WTC11 (cell line): ENCODE measurements around the gene XRCC1. TPM values are rescaled to one million over a fixed set of nuclear protein-coding genes. Genes with fewer than 3 reads are reported as not detected.
A peak's percentile ranks its signal among the peaks of the same experiment; 100 is the strongest.

Experiments
- AFF4 ChIP-seq: sonication (generic); formaldehyde crosslinking; IDR thresholded peaks from 2 replicates; pipeline ENCODE4 v1.8.1; 2023; ENCODE audit warnings: mild to moderate bottlenecking, missing genetic modification reagents, borderline replicate concordance
- ATF1 ChIP-seq: sonication (generic); formaldehyde crosslinking; IDR thresholded peaks from 2 replicates; pipeline ENCODE4 v1.8.1; 2023; ENCODE audit warnings: mild to moderate bottlenecking, moderate library complexity, missing genetic modification reagents
- CBFB ChIP-seq: sonication (generic); formaldehyde crosslinking; IDR thresholded peaks from 2 replicates; pipeline ENCODE4 v1.8.1; 2022; ENCODE audit warnings: mild to moderate bottlenecking, low read depth, missing genetic modification reagents
- CREM ChIP-seq: sonication (generic); formaldehyde crosslinking; IDR thresholded peaks from 2 replicates; pipeline ENCODE4 v1.8.1; 2022; ENCODE audit warnings: mild to moderate bottlenecking, missing genetic modification reagents, moderate library complexity
- ELF4 ChIP-seq: sonication (generic); formaldehyde crosslinking; IDR thresholded peaks from 2 replicates; pipeline ENCODE4 v1.8.1; 2022; ENCODE audit warnings: low read depth, mild to moderate bottlenecking, moderate library complexity, missing genetic modification reagents
- EMX1 ChIP-seq: fragments of 250-450 bp; sonication (Bioruptor Pico); IDR thresholded peaks from 2 replicates; pipeline ENCODE4 v1.8.0; 2021; ENCODE audit warnings: mild to moderate bottlenecking
- FOXJ3 ChIP-seq: sonication (generic); formaldehyde crosslinking; IDR thresholded peaks from 2 replicates; pipeline ENCODE4 v1.9.0; 2021; ENCODE audit warnings: missing genetic modification reagents, mild to moderate bottlenecking, borderline replicate concordance
- FOXK1 ChIP-seq: sonication (generic); formaldehyde crosslinking; IDR thresholded peaks from 2 replicates; pipeline ENCODE4 v1.8.0; 2022; ENCODE audit warnings: mild to moderate bottlenecking, moderate library complexity, missing genetic modification reagents
- GABPB1 ChIP-seq: sonication (generic); formaldehyde crosslinking; IDR thresholded peaks from 2 replicates; pipeline ENCODE4 v1.8.1; 2023; ENCODE audit warnings: mild to moderate bottlenecking, missing genetic modification reagents
- GTF2I ChIP-seq: fragments of 250-450 bp; sonication (Bioruptor Pico); conservative IDR thresholded peaks from 2 replicates; pipeline ENCODE4 v1.4.0; 2021; ENCODE audit warnings: mild to moderate bottlenecking
- KAT7 ChIP-seq: sonication (generic); formaldehyde crosslinking; IDR thresholded peaks from 2 replicates; pipeline ENCODE4 v1.8.1; 2023; ENCODE audit warnings: missing genetic modification reagents, mild to moderate bottlenecking, borderline replicate concordance
- NFATC4 ChIP-seq: fragments of 250-450 bp; sonication (Bioruptor Pico); IDR thresholded peaks from 2 replicates; pipeline ENCODE4 v1.9.0; 2021; ENCODE audit warnings: mild to moderate bottlenecking
- NR1H2 ChIP-seq: sonication (generic); formaldehyde crosslinking; IDR thresholded peaks from 2 replicates; pipeline ENCODE4 v1.9.0; 2021; ENCODE audit warnings: mild to moderate bottlenecking, moderate library complexity, missing genetic modification reagents
- RORB ChIP-seq: fragments of 250-450 bp; sonication (Bioruptor Pico); IDR thresholded peaks from 2 replicates; pipeline ENCODE4 v1.9.0; 2021; ENCODE audit warnings: mild to moderate bottlenecking
- SMAD4 ChIP-seq: sonication (generic); formaldehyde crosslinking; IDR thresholded peaks from 2 replicates; pipeline ENCODE4 v1.8.0; 2022; ENCODE audit warnings: mild to moderate bottlenecking, missing genetic modification reagents
- SOX15 ChIP-seq: fragments of 250-450 bp; sonication (Bioruptor Pico); IDR thresholded peaks from 2 replicates; pipeline ENCODE4 v1.9.0; 2021; ENCODE audit warnings: mild to moderate bottlenecking
- SP1 ChIP-seq: sonication (generic); formaldehyde crosslinking; conservative IDR thresholded peaks from 2 replicates; pipeline ENCODE4 v1.8.1; 2022; ENCODE audit warnings: missing genetic modification reagents
- TCF7 ChIP-seq: sonication (generic); formaldehyde crosslinking; IDR thresholded peaks from 2 replicates; pipeline ENCODE4 v1.8.0; 2022; ENCODE audit warnings: mild to moderate bottlenecking, low read depth, missing genetic modification reagents, moderate library complexity
- TP53 ChIP-seq: sonication (generic); formaldehyde crosslinking; IDR thresholded peaks from 2 replicates; pipeline ENCODE4 v1.8.1; 2023; ENCODE audit warnings: mild to moderate bottlenecking, missing genetic modification reagents
- ZBTB21 ChIP-seq: sonication (generic); formaldehyde crosslinking; IDR thresholded peaks from 2 replicates; pipeline ENCODE4 v1.8.1; 2023; ENCODE audit warnings: mild to moderate bottlenecking, missing genetic modification reagents, borderline replicate concordance
- ZNF121 ChIP-seq: sonication (generic); formaldehyde crosslinking; IDR thresholded peaks from 2 replicates; pipeline ENCODE4 v1.8.0; 2023; ENCODE audit warnings: missing genetic modification reagents
- ZNF219 ChIP-seq: sonication (generic); formaldehyde crosslinking; IDR thresholded peaks from 2 replicates; pipeline ENCODE4 v1.8.0; 2023; ENCODE audit warnings: missing genetic modification reagents, mild to moderate bottlenecking, borderline replicate concordance
- ZNF317 ChIP-seq: sonication (generic); formaldehyde crosslinking; IDR thresholded peaks from 2 replicates; pipeline ENCODE4 v1.8.1; 2023; ENCODE audit warnings: low read depth, mild to moderate bottlenecking, moderate library complexity, missing genetic modification reagents, borderline replicate concordance
- ZNF396 ChIP-seq: fragments of 250-450 bp; sonication (Bioruptor Pico); IDR thresholded peaks from 2 replicates; pipeline ENCODE4 v1.8.0; 2021; ENCODE audit warnings: mild to moderate bottlenecking, moderate library complexity, borderline replicate concordance
- total RNA-seq: library from RNA; stranded (reverse); gene quantifications from 3 replicates; pipeline ENCODE4 v1.2.3, GENCODE V29; 2021
- TF ChIP-seq, protein P1 (sequence below): sonication (generic); formaldehyde crosslinking; IDR thresholded peaks from 2 replicates; pipeline ENCODE4 v1.8.0; 2022; ENCODE audit warnings: mild to moderate bottlenecking, missing genetic modification reagents
- TF ChIP-seq, protein P2 (sequence below): fragments of 250-450 bp; sonication (Bioruptor Pico); IDR thresholded peaks from 2 replicates; pipeline ENCODE4 v2.1.2; 2022; ENCODE audit warnings: mild to moderate bottlenecking, moderate library complexity
- TF ChIP-seq, protein P3 (sequence below): sonication (generic); formaldehyde crosslinking; IDR thresholded peaks from 2 replicates; pipeline ENCODE4 v1.8.0; 2022; ENCODE audit warnings: mild to moderate bottlenecking, missing genetic modification reagents
- TF ChIP-seq, protein P4 (sequence below): sonication (generic); formaldehyde crosslinking; IDR thresholded peaks from 2 replicates; pipeline ENCODE4 v1.8.1; 2023; ENCODE audit warnings: mild to moderate bottlenecking, missing genetic modification reagents
- TF ChIP-seq, protein P5 (sequence below): sonication (generic); formaldehyde crosslinking; conservative IDR thresholded peaks from 2 replicates; pipeline ENCODE4 v1.8.1; 2023; ENCODE audit warnings: mild to moderate bottlenecking, low read depth, missing genetic modification reagents, moderate library complexity

The XRCC1 gene
- total RNA-seq, 1 experiment from 2014 or later, result 48.3 TPM

DNA sequence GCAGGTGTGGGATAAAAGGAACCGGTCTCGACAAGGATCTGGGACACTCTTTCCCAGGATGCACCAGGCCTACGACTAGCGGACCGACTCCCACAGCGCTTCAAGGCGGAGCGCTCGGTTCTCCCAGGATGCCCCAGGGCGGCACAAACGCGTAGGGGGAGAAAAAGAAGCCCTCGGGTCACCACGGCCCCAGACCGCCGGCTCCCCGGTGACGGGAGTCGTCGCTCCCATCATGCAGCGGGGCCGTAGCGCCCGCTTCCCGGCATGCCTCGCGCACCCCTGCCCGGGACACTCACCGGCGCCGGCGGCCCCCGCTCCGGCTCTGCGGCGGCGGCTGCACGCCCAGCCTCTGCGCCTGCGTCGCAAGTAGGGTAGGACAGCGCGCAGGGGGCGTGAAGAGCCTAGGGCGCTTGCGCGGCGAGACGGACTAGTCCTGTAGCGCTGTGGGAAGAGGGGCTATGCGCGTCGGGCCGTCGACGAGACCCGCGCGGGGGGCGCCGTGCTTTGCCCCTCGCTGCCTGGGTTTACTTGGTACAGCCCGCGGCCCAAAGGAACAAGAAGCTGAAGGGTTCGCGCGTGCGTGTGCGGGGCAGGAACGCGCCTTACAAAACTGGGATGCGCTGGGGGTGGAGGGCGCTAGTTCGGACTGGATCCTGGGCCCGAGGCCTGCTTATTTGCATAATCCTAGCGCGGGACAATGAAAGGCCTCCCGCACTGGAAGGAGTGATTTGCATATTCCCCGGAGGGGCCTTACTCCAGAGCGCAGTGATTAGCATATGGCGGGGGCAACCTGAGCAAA is 44.1 kb upstream of the XRCC1 start, which contains the start of gene ZNF428 (continued):
- TF ChIP-seq ZBTB21 (peak; percentile 6; the same call in 1 of the 2 replicates), ZNF317 (peak; percentile 60; the same call in 1 of the 2 replicates), SMAD4 (CRISPR knock-in tag) (peak; percentile 55; the same call in 1 of the 2 replicates), ELF4 (CRISPR knock-in tag) (0 out of 2 replicates have a peak, but pooled peaks have one; percentile 41), AFF4 (CRISPR knock-in tag) (no peak), TCF7 (CRISPR knock-in tag) (no peak), SOX15 (CRISPR knock-in tag) (no peak), NFATC4 (no peak), GTF2I (CRISPR knock-in tag) (no peak), FOXK1 (CRISPR knock-in tag) (peak; percentile 54; the same call in 1 of the 2 replicates), ZNF121 (CRISPR knock-in tag) (no peak), GABPB1 (CRISPR knock-in tag) (peak; percentile 56; the same call in 1 of the 2 replicates), EMX1 (CRISPR knock-in tag) (no peak), KAT7 (CRISPR knock-in tag) (0 out of 2 replicates have a peak, but pooled peaks have one; percentile 52), TP53 (0 out of 2 replicates have a peak, but pooled peaks have one; percentile 81), CBFB (no peak), ZNF396 (CRISPR knock-in tag) (no peak), CREM (CRISPR knock-in tag) (0 out of 2 replicates have a peak, but pooled peaks have one; percentile 45), RORB (CRISPR knock-in tag) (no peak), ZNF219 (CRISPR knock-in tag) (peak; percentile 45; the same call in 1 of the 2 replicates), ATF1 (CRISPR knock-in tag) (peak; percentile 83; the same call in 1 of the 2 replicates), FOXJ3 (CRISPR knock-in tag) (no peak), NR1H2 (no peak), SP1 (CRISPR knock-in tag) (peak; percentile 75)
- TF ChIP-seq, protein P1, sequence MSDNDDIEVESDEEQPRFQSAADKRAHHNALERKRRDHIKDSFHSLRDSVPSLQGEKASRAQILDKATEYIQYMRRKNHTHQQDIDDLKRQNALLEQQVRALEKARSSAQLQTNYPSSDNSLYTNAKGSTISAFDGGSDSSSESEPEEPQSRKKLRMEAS, result peak; percentile 66
- TF ChIP-seq, protein P2, sequence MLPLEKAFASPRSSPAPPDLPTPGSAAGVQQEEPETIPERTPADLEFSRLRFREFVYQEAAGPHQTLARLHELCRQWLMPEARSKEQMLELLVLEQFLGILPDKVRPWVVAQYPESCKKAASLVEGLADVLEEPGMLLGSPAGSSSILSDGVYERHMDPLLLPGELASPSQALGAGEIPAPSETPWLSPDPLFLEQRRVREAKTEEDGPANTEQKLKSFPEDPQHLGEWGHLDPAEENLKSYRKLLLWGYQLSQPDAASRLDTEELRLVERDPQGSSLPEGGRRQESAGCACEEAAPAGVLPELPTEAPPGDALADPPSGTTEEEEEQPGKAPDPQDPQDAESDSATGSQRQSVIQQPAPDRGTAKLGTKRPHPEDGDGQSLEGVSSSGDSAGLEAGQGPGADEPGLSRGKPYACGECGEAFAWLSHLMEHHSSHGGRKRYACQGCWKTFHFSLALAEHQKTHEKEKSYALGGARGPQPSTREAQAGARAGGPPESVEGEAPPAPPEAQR (CRISPR knock-in tag), result no peak
- TF ChIP-seq, protein P3, sequence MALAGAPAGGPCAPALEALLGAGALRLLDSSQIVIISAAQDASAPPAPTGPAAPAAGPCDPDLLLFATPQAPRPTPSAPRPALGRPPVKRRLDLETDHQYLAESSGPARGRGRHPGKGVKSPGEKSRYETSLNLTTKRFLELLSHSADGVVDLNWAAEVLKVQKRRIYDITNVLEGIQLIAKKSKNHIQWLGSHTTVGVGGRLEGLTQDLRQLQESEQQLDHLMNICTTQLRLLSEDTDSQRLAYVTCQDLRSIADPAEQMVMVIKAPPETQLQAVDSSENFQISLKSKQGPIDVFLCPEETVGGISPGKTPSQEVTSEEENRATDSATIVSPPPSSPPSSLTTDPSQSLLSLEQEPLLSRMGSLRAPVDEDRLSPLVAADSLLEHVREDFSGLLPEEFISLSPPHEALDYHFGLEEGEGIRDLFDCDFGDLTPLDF (CRISPR knock-in tag), result peak; percentile 17; the same call in 1 of the 2 replicates
- TF ChIP-seq, protein P4, sequence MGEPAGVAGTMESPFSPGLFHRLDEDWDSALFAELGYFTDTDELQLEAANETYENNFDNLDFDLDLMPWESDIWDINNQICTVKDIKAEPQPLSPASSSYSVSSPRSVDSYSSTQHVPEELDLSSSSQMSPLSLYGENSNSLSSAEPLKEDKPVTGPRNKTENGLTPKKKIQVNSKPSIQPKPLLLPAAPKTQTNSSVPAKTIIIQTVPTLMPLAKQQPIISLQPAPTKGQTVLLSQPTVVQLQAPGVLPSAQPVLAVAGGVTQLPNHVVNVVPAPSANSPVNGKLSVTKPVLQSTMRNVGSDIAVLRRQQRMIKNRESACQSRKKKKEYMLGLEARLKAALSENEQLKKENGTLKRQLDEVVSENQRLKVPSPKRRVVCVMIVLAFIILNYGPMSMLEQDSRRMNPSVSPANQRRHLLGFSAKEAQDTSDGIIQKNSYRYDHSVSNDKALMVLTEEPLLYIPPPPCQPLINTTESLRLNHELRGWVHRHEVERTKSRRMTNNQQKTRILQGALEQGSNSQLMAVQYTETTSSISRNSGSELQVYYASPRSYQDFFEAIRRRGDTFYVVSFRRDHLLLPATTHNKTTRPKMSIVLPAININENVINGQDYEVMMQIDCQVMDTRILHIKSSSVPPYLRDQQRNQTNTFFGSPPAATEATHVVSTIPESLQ, result no peak
- TF ChIP-seq, protein P5, sequence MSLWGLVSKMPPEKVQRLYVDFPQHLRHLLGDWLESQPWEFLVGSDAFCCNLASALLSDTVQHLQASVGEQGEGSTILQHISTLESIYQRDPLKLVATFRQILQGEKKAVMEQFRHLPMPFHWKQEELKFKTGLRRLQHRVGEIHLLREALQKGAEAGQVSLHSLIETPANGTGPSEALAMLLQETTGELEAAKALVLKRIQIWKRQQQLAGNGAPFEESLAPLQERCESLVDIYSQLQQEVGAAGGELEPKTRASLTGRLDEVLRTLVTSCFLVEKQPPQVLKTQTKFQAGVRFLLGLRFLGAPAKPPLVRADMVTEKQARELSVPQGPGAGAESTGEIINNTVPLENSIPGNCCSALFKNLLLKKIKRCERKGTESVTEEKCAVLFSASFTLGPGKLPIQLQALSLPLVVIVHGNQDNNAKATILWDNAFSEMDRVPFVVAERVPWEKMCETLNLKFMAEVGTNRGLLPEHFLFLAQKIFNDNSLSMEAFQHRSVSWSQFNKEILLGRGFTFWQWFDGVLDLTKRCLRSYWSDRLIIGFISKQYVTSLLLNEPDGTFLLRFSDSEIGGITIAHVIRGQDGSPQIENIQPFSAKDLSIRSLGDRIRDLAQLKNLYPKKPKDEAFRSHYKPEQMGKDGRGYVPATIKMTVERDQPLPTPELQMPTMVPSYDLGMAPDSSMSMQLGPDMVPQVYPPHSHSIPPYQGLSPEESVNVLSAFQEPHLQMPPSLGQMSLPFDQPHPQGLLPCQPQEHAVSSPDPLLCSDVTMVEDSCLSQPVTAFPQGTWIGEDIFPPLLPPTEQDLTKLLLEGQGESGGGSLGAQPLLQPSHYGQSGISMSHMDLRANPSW (CRISPR knock-in tag), result no peak
